OCI-LY3 (cell line): ENCODE measurements around the gene PRSS22.

Experiments used
- H2AFZ ChIP-seq: fragments of 200-600, 300-600 bp; shearing (Covaris generic); 2 replicates; pipeline ENCODE4 v1.6.0; 2014; ENCODE audit warnings: antibody characterized with exemption, low read depth, low read length
- H3K27ac ChIP-seq: fragments of 200-600, 300-600 bp; sonication (generic); 2 replicates; pipeline ENCODE4 v1.5.1; 2014; ENCODE audit warnings: mild to moderate bottlenecking, low read length, moderate library complexity, mixed read lengths
- H3K27me3 ChIP-seq: fragments of 200-600, 300-600 bp; sonication (generic); 2 replicates; pipeline ENCODE4 v1.6.1; 2014; ENCODE audit warnings: low read depth, low read length, mixed read lengths
- H3K36me3 ChIP-seq: fragments of 200-600, 300-600 bp; sonication (generic); replicated peaks from 2 replicates; pipeline ENCODE3; 2014; ENCODE audit warnings: low read depth, low read length, mixed read lengths
- H3K4me1 ChIP-seq: fragments of 300-600, 200-600 bp; sonication (generic); 2 replicates; pipeline ENCODE4 v1.6.1; 2014; ENCODE audit warnings: low read length, mixed read lengths
- H3K4me2 ChIP-seq: fragments of 200-600, 300-600 bp; sonication (generic); 2 replicates; pipeline ENCODE4 v1.6.1; 2014; ENCODE audit warnings: low read length, mixed read lengths
- H3K4me3 ChIP-seq: fragments of 300-600, 200-600 bp; sonication (generic); 2 replicates; pipeline ENCODE4 v1.5.1; 2014; ENCODE audit warnings: antibody characterized with exemption, mild to moderate bottlenecking, low read length, moderate library complexity
- H3K79me2 ChIP-seq: fragments of 300-600, 200-600 bp; shearing (Covaris generic); 2 replicates; pipeline ENCODE4 v1.6.1; 2014; ENCODE audit warnings: mild to moderate bottlenecking, low read length, mixed read lengths
- H3K9ac ChIP-seq: fragments of 300-600, 200-600 bp; shearing (Covaris generic); 2 replicates; pipeline ENCODE4 v1.6.0; 2014; ENCODE audit warnings: mild to moderate bottlenecking, low read length, moderate library complexity
- H3K9me3 ChIP-seq: fragments of 200-600, 300-600 bp; shearing (Covaris generic); 2 replicates; pipeline ENCODE4 v1.6.1; 2014; ENCODE audit warnings: low read length, mixed read lengths; ENCODE audit not compliant: insufficient read depth
- H4K20me1 ChIP-seq: fragments of 200-600, 300-600 bp; sonication (generic); 2 replicates; pipeline ENCODE4 v1.6.1; 2016; ENCODE audit warnings: low read length, mixed read lengths; ENCODE audit not compliant: insufficient read depth
- EZH2phosphoT487 ChIP-seq: fragments of 200-600 bp; shearing (Covaris generic); IDR thresholded peaks from 2 replicates; pipeline ENCODE4 v1.6.1; 2018; ENCODE audit warnings: antibody characterized with exemption, mixed run types, low read depth
- TF ChIP-seq, protein P1 (sequence below): fragments of 200-600, 300-600 bp; sonication (generic); IDR thresholded peaks from 2 replicates; pipeline ENCODE4 v1.5.1; 2014; ENCODE audit warnings: antibody characterized with exemption, low read length, low read depth

The PRSS22 gene

DNA sequence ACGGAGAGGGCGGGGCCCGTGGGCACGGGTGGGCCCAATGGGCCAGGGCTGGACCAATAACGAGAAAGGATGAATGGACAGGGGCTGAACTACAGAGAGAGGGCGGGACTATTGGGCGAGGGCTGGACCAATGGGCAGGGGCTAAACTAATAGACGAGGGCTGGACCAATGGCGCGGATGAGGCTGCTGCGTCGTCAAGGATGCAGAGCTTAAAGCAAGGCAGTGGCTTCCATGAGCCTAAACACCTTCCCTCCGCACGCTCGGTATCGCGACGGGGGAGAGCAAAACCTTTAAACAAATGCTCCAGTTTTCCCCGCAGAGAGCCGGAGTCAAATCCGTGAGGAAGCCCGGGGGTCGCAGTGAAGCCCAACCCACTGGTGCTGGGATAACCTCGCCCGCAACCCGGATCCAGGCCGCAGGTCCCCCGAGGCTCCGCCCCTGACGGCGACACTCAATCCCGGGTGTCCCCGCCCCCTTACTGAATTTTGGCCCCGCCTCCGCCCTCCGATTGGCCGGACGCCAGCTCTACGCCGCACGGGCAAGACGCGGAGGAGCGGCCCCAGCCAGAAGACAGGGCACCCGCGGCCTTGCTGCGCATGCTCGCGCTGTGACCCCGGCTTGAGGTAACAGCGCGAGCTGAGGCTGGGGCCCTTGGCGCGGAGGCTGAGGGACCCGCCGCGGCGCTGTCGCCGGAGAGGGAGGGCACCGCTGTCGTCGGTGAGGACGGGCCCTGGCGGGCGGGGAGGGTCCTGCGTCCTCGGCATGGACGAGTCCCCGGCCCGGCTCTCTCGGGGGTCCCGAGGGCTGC, 24.9 kb upstream of the PRSS22 start, which contains the start of gene FLYWCH2:
TSS of gene FLYWCH2 (plus strand) at position 566 of the 808 bp plus-strand sequence. CDS start 13,235 bp downstream, outside the sequence.
- no peaks in the 10 kb centered on the region for H4K20me1 ChIP-seq
- peak within 1 kb of the TSS; percentile 93 for H3K4me2 ChIP-seq
- peak within 1 kb of the TSS; percentile 62 for H3K27ac ChIP-seq
- peaks cover 5% of the 10 kb centered on the region; the same call in 1 of the 2 replicates for H3K4me1 ChIP-seq
- H3K79me2 ChIP-seq = peaks cover 7% of the 10 kb centered on the region
- no peaks in the 10 kb centered on the region for H3K36me3 ChIP-seq
- H3K9me3 ChIP-seq = peaks cover 9% of the 10 kb centered on the region; the same call in 1 of the 2 replicates
- peak within 1 kb of the TSS; percentile 83 for H3K4me3 ChIP-seq
- TF ChIP-seq, protein P1, sequence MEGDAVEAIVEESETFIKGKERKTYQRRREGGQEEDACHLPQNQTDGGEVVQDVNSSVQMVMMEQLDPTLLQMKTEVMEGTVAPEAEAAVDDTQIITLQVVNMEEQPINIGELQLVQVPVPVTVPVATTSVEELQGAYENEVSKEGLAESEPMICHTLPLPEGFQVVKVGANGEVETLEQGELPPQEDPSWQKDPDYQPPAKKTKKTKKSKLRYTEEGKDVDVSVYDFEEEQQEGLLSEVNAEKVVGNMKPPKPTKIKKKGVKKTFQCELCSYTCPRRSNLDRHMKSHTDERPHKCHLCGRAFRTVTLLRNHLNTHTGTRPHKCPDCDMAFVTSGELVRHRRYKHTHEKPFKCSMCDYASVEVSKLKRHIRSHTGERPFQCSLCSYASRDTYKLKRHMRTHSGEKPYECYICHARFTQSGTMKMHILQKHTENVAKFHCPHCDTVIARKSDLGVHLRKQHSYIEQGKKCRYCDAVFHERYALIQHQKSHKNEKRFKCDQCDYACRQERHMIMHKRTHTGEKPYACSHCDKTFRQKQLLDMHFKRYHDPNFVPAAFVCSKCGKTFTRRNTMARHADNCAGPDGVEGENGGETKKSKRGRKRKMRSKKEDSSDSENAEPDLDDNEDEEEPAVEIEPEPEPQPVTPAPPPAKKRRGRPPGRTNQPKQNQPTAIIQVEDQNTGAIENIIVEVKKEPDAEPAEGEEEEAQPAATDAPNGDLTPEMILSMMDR = no peak
- no peak for TF ChIP-seq EZH2phosphoT487
- H3K9ac ChIP-seq = peak within 1 kb of the TSS; percentile 80
- H3K27me3 ChIP-seq = no peaks in the 10 kb centered on the region
- peak within 1 kb of the TSS; percentile 93 for H2AFZ ChIP-seq

DNA sequence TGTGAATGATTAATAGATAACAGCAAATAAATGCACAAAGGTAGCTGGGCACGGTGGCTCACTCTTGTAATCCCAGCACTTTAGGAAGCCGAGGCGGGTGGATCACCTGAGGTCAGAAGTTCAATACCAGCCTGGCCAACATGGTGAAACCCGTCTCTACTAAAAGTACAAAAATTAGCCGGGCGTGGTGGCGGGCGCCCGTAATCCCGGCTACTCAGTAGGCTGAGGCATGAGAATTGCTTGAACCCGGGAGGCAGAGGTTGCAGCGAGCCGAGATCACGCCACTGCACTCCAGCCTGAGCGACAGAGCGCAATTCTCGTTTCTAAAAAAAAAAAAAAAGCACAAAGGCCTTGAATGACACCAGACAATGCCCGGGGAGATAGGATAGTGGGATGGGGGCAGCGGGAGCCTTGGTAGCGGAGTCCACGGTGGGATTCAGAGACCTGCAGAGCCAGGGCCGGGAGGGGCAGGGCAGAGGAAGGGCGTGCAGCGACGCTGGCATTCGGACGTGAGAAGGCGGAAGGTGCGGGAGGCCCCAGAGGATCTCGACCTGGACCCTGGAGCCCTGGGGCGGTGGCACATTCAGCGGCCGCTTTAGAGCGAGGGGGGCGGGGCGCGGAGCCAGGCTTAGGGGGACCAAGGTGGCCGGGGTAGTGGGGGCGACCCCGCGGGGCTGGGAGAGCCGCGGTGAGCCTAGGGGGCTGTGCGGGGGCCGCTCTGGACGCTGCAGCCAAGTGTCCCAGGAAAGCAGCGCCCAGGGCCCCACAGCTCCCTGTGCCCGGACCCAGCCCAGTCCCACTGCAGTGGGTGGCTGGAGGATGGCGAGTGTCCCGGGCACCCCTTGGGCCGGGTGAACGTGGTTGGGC, 24.0 kb upstream of the PRSS22 start:
- Histone ChIP-seq H3K27me3 (no peaks in the 10 kb centered on the region), H2AFZ (peak overlapping the region; percentile 93), H3K27ac (no peak overlapping the region)

DNA sequence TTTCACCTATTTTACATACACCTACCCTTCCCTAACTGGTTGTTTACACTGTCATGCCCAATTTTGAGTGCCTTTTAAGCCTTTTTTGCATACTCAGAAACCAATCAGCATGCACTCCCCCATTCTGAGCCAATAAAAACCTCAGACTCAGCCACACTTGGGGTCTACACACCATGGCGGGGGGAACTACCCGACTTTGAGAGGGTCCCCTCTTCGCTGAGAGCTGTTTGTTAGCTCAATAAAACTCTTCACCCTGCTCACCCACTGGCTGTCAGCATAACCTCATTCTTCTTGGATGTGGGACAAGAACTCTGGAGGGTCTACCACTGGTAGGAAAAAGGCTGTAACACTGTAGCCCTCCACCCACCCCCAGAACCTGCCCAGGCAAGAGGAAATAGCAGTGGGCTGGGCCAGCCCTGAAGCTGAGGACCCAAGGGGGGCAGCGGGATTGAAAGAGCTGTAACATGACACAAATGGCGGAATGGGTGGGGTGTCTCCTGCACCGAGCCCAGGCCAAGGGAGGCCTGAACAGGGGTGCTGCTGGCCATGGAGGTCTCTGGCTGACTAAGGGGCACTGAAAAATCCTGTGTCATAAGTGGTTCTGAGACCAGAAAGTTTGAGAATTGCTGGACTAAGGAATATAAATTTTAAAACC, 22.0 kb upstream of the PRSS22 start:
- no peaks in the 10 kb centered on the region for H3K36me3 ChIP-seq
- peaks cover 5% of the 10 kb centered on the region; the same call in 1 of the 2 replicates for H3K4me1 ChIP-seq
- H3K9me3 ChIP-seq = peaks cover 9% of the 10 kb centered on the region; the same call in 1 of the 2 replicates
- no peak overlapping the region for H2AFZ ChIP-seq
- no peaks in the 10 kb centered on the region for H4K20me1 ChIP-seq
- H3K27ac ChIP-seq = no peak overlapping the region
- H3K4me2 ChIP-seq = no peak overlapping the region
- no peaks in the 10 kb centered on the region for H3K27me3 ChIP-seq
- H3K9ac ChIP-seq = no peak overlapping the region
- H3K4me3 ChIP-seq = no peak overlapping the region
- H3K79me2 ChIP-seq = peaks cover 7% of the 10 kb centered on the region
- TF ChIP-seq, protein P1 = no peak
- TF ChIP-seq EZH2phosphoT487 = no peak

More for the DNA sequence above, 24.0 kb upstream of the PRSS22 start:
- Histone ChIP-seq H3K4me2 (peak overlapping the region; percentile 93), H3K36me3 (no peaks in the 10 kb centered on the region), H3K4me3 (peak overlapping the region; percentile 83), H4K20me1 (no peaks in the 10 kb centered on the region), H3K79me2 (peaks cover 7% of the 10 kb centered on the region), H3K9ac (peak overlapping the region; percentile 70), H3K9me3 (peaks cover 9% of the 10 kb centered on the region; the same call in 1 of the 2 replicates), H3K4me1 (peaks cover 5% of the 10 kb centered on the region; the same call in 1 of the 2 replicates)
- TF ChIP-seq EZH2phosphoT487 = no peak
- TF ChIP-seq, protein P1 = no peak
